Spleen (tissue), 11 donors: Measurements from ENCODE around the gene IFNL1. TPM values are rescaled to one million over a fixed set of nuclear protein-coding genes. Genes with fewer than 3 reads are reported as not detected.

ENCODE experiments used
- DNase-seq: peaks from one replicate; pipeline ENCODE4 v3.0.0-alpha.2; 2020
- H3K27ac ChIP-seq, 8 donors: fragments of 200-600 bp; sonication (generic) in 7 of 8; 1 replicate in 4 of 8; 2 replicates in 4 of 8; pipeline versions ENCODE4 v1.5.0 to v1.8.0; 2016 to 2021; ENCODE audit warnings: inconsistent platforms in 4 of 8, mild to moderate bottlenecking in 4 of 8, moderate library complexity in 1 of 8
- H3K27me3 ChIP-seq, 7 donors: fragments of 200-600 bp; sonication (generic) in 6 of 7; replicated peaks in 1 of 7; 1 replicate in 4 of 7; 2 replicates in 3 of 7; pipeline versions ENCODE4 v1.5.0 to v1.8.0; 2016 to 2021; ENCODE audit warnings: inconsistent platforms in 3 of 7, mild to moderate bottlenecking in 1 of 7
- H3K36me3 ChIP-seq, 6 donors: fragments of 200-600 bp; sonication (generic) in 5 of 6; 1 replicate in 4 of 6; 2 replicates in 2 of 6; pipeline versions ENCODE4 v1.5.0 to v1.8.0; 2016 to 2021; ENCODE audit warnings: inconsistent platforms in 2 of 6
- H3K4me1 ChIP-seq, 6 donors: fragments of 200-600 bp; sonication (generic) in 5 of 6; 1 replicate in 3 of 6; 2 replicates in 3 of 6; pipeline versions ENCODE4 v1.5.0 to v1.8.0; 2016 to 2021; ENCODE audit warnings: inconsistent platforms in 3 of 6
- H3K4me3 ChIP-seq, 8 donors: fragments of 200-600 bp; sonication (generic) in 7 of 8; 1 replicate in 4 of 8; 2 replicates in 4 of 8; pipeline versions ENCODE4 v1.5.0 to v1.8.0; 2016 to 2021; ENCODE audit warnings: inconsistent platforms in 4 of 8, mild to moderate bottlenecking in 4 of 8, moderate library complexity in 2 of 8
- H3K9me3 ChIP-seq, 8 donors: fragments of 200-600 bp; sonication (generic) in 7 of 8; 1 replicate in 4 of 8; 2 replicates in 4 of 8; pipeline versions ENCODE4 v1.5.0 to v1.8.0; 2016 to 2021; ENCODE audit warnings: inconsistent platforms in 4 of 8
- CTCF ChIP-seq, 11 experiments: fragments of 200-600 bp in 7 of 11; fragments of 450-650 bp in 4 of 11; sonication (generic) in 4 of 11; IDR thresholded peaks in 8 of 11; conservative IDR thresholded peaks in 3 of 11; 1 replicate in 7 of 11; 2 replicates in 4 of 11; pipeline versions ENCODE4 v1.4.0 to v1.8.0; 2016 to 2021; ENCODE audit warnings: antibody characterized with exemption in 11 of 11, inconsistent platforms in 4 of 11, mild to moderate bottlenecking in 1 of 11
- POLR2A ChIP-seq, 3 donors: fragments of 450-650 bp; IDR thresholded peaks; one replicate each; pipeline ENCODE4 v1.5.1; 2017; ENCODE audit warnings: antibody characterized with exemption in 3 of 3, mild to moderate bottlenecking in 1 of 3
- POLR2AphosphoS5 ChIP-seq, 3 donors: sonication (generic); formaldehyde crosslinking; IDR thresholded peaks; one replicate each; pipeline ENCODE4 v1.5.1; 2017; ENCODE audit warnings: antibody characterized with exemption in 3 of 3
- WGBS, 5 donors: extraction: QIAGEN DNeasy Blood & Tissue Kit in 3 of 5; methylation state at CpG; one replicate each; pipeline versions ENCODE4 v1.1.5 to v1.1.7; 2013 to 2018; 5-methylcytosine and 5-hydroxymethylcytosine counted together
- intact Hi-C: fragments of 100-400 bp; cut with DNase I; formaldehyde crosslinking; loops from one replicate; pipeline ENCODE4 v1.15.0; 2023; ENCODE audit warnings: low total_unique reads
- polyA plus RNA-seq, 3 donors: library from polyadenylated mRNA; stranded (reverse); fragments of 200-250 nt; gene quantifications; one replicate each; pipeline ENCODE4 v1.2.1, GENCODE V29; 2013
- total RNA-seq, 7 donors: library from RNA; depleted of rRNA in 3 of 7; stranded (reverse); fragments of >200 nt in 3 of 7; fragmentation: NEBNext Ultra II Directional in 4 of 7; extraction: Animal tissue kit (Norgen Biotek cat#: 25700) in 4 of 7; gene quantifications; one replicate each; pipeline versions ENCODE4 v1.1.0 to v1.2.1, GENCODE V29; 2016 to 2021
- donor health status: healthy with polysubstance abuse.
- donor health status: DM: no; HTN: no; CAD: no; lungs with moderate emphysema.
- donor health status: DM: no; HTN: no; CAD: no.
- donor health status: Bipolar disorder and iron deficiency.
- donor health status: healthy.
- donor health status: DM: no; HTN: no; CAD: no.
- donor health status: DM: yes; HTN: yes; CAD: no.

Gene IFNL1
- total and polyA plus RNA-seq, 10 donors, result not detected

GRCh38 chr19:39301562-39301961 is 5.4 kb downstream of the IFNL1 start:
- TF ChIP-seq POLR2AphosphoS5 (IDR thresholded peaks at IDR 0.05), result no peak
- no peak for TF ChIP-seq CTCF (IDR thresholded peaks at IDR 0.05 in 8 of 11, conservative IDR thresholded peaks at IDR 0.05 in 3 of 11)
- no peak for TF ChIP-seq POLR2A (IDR thresholded peaks at IDR 0.05)
- H3K36me3 ChIP-seq, result no peaks in the 10 kb centered on the region
- peaks cover 0 to 13% (median 3%) of the 10 kb centered on the region in 6 donors for H3K4me1 ChIP-seq
- intact Hi-C loops, result no loop called here
- H3K27me3 ChIP-seq, result peaks cover 0 to 39% (median 9%) of the 10 kb centered on the region in 7 donors
- H3K27ac ChIP-seq, result no peak overlapping the region
- no peak overlapping the region for H3K4me3 ChIP-seq
- DNase-seq, result no peak
- H3K9me3 ChIP-seq, result no peaks in the 10 kb centered on the region
- 79 to 92% (median 85%) methylated on average over 2 to 3 of the region's 3 CpGs for WGBS, 5 donors

- Histone ChIP-seq H3K9me3 (no peaks in the 10 kb centered on the region), H3K36me3 (peaks cover 0 to 19% (median 6%) of the 10 kb centered on the region in 6 donors), H3K27me3 (peaks cover 0 to 39% (median 19%) of the 10 kb centered on the region in 7 donors), H3K4me1 (peaks cover 0 to 19% (median 7%) of the 10 kb centered on the region in 6 donors), H3K4me3 (no peak overlapping the region), H3K27ac (no peak overlapping the region)
- intact Hi-C loops, result no loop called here
- no peak for TF ChIP-seq POLR2A (IDR thresholded peaks at IDR 0.05)
- TF ChIP-seq CTCF (IDR thresholded peaks at IDR 0.05 in 8 of 11, conservative IDR thresholded peaks at IDR 0.05 in 3 of 11), result no peak
- WGBS, 5 donors, result 63 to 76% (median 72%) methylated on average over 10 of the region's 10 CpGs
- peak; percentile 6 for DNase-seq
Observed at GRCh38 chr19:39303373-39304184, 7.4 kb downstream of the IFNL1 start.

- Histone ChIP-seq H3K27me3 (peaks cover 0 to 39% (median 19%) of the 10 kb centered on the region in 7 donors), H3K27ac (no peak overlapping the region)
- peak; percentile 4 for DNase-seq
Observed at GRCh38 chr19:39304185-39304513, 7.9 kb downstream of the IFNL1 start.

More at GRCh38 chr19:39304185-39304513, 7.9 kb downstream of the IFNL1 start:
- intact Hi-C loops, result no loop called here
- Histone ChIP-seq H3K4me3 (no peak overlapping the region), H3K4me1 (peaks cover 0 to 18% (median 7%) of the 10 kb centered on the region in 6 donors), H3K36me3 (peaks cover 0 to 20% (median 6%) of the 10 kb centered on the region in 6 donors), H3K9me3 (no peaks in the 10 kb centered on the region)
- TF ChIP-seq POLR2A (IDR thresholded peaks at IDR 0.05) (no peak), CTCF (IDR thresholded peaks at IDR 0.05 in 8 of 11, conservative IDR thresholded peaks at IDR 0.05 in 3 of 11) (no peak), POLR2AphosphoS5 (IDR thresholded peaks at IDR 0.05) (no peak)
